Measurements from ENCODE around the gene TMEM108. TPM values are rescaled to one million over a fixed set of nuclear protein-coding genes. Genes with fewer than 3 reads are reported as not detected.
A peak's percentile ranks its signal among the peaks of the same experiment; 100 is the strongest.

The TMEM108 gene
- total and polyA plus RNA-seq, 2 of the 4 experiments (the other 2 are of a cell fraction), result 0.18 to 2.2 TPM

DNA sequence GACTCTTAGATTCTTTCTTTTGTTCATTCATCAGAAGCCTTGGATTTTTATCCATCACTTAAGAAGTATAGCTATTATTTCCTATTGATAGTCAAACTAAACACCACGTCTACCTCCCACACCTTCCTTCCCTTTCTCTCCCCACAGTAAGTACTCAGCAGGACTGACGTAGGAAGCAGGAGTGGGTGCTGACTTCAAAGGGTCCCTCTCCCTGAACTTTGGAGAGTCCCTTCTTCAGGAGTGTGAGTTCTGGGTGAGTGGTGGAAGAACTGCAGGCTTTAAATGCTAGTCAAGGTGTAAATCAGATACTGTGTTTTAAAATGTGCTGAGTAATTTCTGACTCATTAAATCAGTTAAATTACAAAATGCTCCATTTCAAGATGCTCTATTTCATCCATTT, 235.2 kb downstream of the TMEM108 start:
- H3K9ac ChIP-seq (ENCODE audit: low read depth, low read length), result no peak overlapping the region
- H4K91ac ChIP-seq (ENCODE audit: insufficient read depth, low read depth, low read length), result no peak overlapping the region
- H3K9me1 ChIP-seq (ENCODE audit: insufficient read depth, low read length), result no peaks in the 10 kb centered on the region
- no peak overlapping the region for H3K4ac ChIP-seq (ENCODE audit: low read depth, low read length)
- no peak overlapping the region for H4K8ac ChIP-seq (ENCODE audit: low read depth in 2 of 2, low read length in 2 of 2)
- no peak overlapping the region for H2AK9ac ChIP-seq (replicated peaks; ENCODE audit: low read depth, low read length, poor library complexity)
- no peaks in the 10 kb centered on the region for H3K27me3 ChIP-seq (ENCODE audit: control insufficient read depth, insufficient read depth, low read length)
- ATAC-seq (ENCODE audit: low read depth) (no peak), DNase-seq (no peak)
- H3K27ac ChIP-seq (ENCODE audit: insufficient read depth, low read length), result no peak overlapping the region
- dilution Hi-C loops (cut with HindIII; ENCODE audit: low sequenced_read_pairs, unreplicated experiment), result no loop called here
- H2BK5ac ChIP-seq (ENCODE audit: low read depth, low read length, poor library complexity, severe bottlenecking), result peak overlapping the region; percentile 47
- H3K9me3 ChIP-seq (ENCODE audit: control insufficient read depth, insufficient read depth, low read length), result no peaks in the 10 kb centered on the region
- no peaks in the 10 kb centered on the region for H3K79me1 ChIP-seq (ENCODE audit: low read depth in 1 of 2, low read length in 2 of 2)
- TF ChIP-seq RCOR1 (IDR thresholded peaks at IDR 0.05; ENCODE audit: insufficient replicate concordance, low read length) (no peak), CHD1 (IDR thresholded peaks at IDR 0.05; ENCODE audit: low read depth, low read length) (no peak), CEBPB (IDR thresholded peaks at IDR 0.05; ENCODE audit: low read depth, low read length) (no peak), FOS (IDR thresholded peaks at IDR 0.05; ENCODE audit: low read depth, low read length) (no peak), USF2 (IDR thresholded peaks at IDR 0.05; ENCODE audit: low read depth, low read length) (no peak), SMC3 (IDR thresholded peaks at IDR 0.05; ENCODE audit: low read depth, low read length) (no peak), RFX5 (IDR thresholded peaks at IDR 0.05; ENCODE audit: low read depth, low read length) (no peak), POLR2A (IDR thresholded peaks at IDR 0.05; ENCODE audit: low read depth, low read length) (no peak), BHLHE40 (IDR thresholded peaks at IDR 0.05; ENCODE audit: low read depth, low read length) (no peak), MAFK (IDR thresholded peaks at IDR 0.05; ENCODE audit: low read depth, low read length) (no peak), RAD21 (IDR thresholded peaks at IDR 0.05; ENCODE audit: low read length) (no peak), NFE2L2 (IDR thresholded peaks at IDR 0.05; ENCODE audit: low read depth, low read length) (no peak), MXI1 (IDR thresholded peaks at IDR 0.05; ENCODE audit: borderline replicate concordance, low read depth, low read length) (no peak), MAZ (IDR thresholded peaks at IDR 0.05; ENCODE audit: borderline replicate concordance, low read depth, low read length) (no peak)
- TF ChIP-seq, protein P1, sequence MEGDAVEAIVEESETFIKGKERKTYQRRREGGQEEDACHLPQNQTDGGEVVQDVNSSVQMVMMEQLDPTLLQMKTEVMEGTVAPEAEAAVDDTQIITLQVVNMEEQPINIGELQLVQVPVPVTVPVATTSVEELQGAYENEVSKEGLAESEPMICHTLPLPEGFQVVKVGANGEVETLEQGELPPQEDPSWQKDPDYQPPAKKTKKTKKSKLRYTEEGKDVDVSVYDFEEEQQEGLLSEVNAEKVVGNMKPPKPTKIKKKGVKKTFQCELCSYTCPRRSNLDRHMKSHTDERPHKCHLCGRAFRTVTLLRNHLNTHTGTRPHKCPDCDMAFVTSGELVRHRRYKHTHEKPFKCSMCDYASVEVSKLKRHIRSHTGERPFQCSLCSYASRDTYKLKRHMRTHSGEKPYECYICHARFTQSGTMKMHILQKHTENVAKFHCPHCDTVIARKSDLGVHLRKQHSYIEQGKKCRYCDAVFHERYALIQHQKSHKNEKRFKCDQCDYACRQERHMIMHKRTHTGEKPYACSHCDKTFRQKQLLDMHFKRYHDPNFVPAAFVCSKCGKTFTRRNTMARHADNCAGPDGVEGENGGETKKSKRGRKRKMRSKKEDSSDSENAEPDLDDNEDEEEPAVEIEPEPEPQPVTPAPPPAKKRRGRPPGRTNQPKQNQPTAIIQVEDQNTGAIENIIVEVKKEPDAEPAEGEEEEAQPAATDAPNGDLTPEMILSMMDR (conservative IDR thresholded peaks at IDR 0.05; ENCODE audit: low read depth, low read length), result no peak
- TF ChIP-seq, protein P2, sequence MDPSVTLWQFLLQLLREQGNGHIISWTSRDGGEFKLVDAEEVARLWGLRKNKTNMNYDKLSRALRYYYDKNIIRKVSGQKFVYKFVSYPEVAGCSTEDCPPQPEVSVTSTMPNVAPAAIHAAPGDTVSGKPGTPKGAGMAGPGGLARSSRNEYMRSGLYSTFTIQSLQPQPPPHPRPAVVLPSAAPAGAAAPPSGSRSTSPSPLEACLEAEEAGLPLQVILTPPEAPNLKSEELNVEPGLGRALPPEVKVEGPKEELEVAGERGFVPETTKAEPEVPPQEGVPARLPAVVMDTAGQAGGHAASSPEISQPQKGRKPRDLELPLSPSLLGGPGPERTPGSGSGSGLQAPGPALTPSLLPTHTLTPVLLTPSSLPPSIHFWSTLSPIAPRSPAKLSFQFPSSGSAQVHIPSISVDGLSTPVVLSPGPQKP (IDR thresholded peaks at IDR 0.05; ENCODE audit: borderline replicate concordance, low read depth, low read length), result no peak
- no peak overlapping the region for H2BK120ac ChIP-seq (ENCODE audit: low read depth, low read length)
- 100% methylated on average over 1 of the region's 2 CpGs; no CpG with 5 or more reads in 1 of the 2 experiments for WGBS, 2 experiments (ENCODE audit: extremely low coverage in 2 of 2, insufficient read length in 1 of 2)
- H3K23ac ChIP-seq (ENCODE audit: low read depth, low read length), result no peak overlapping the region
- ChIA-PET POLR2A (ENCODE audit: unreplicated experiment) (no interaction called here), CTCF (interaction anchor here (0.6 kb wide), 1 partner anchor 298 kb away, joined by 3 read pairs; no protein-coding TSS in a partner anchor)
- no peak overlapping the region for H3K4me3 ChIP-seq (ENCODE audit: insufficient read depth, low read depth, low read length)
- no peak overlapping the region for H2AK5ac ChIP-seq (ENCODE audit: low read depth, low read length)
- H3K56ac ChIP-seq (ENCODE audit: extremely low read depth, insufficient read depth, low read length), result no peak overlapping the region
- intact Hi-C loops (cut with micrococcal nuclease), result no loop called here
- H3K4me2 ChIP-seq (ENCODE audit: low read depth, low read length), result no peak overlapping the region
- in situ Hi-C loops (cut with MboI; ENCODE audit: low sequenced_read_pairs), result no loop called here
- H3K36me3 ChIP-seq (ENCODE audit: control insufficient read depth, insufficient read depth, low read length), result no peaks in the 10 kb centered on the region
- H3K4me1 ChIP-seq (ENCODE audit: control insufficient read depth, insufficient read depth, low read length), result peaks cover 9% of the 10 kb centered on the region
- no peak overlapping the region for H2BK15ac ChIP-seq (ENCODE audit: low read depth, low read length)
- no peak overlapping the region for H3K14ac ChIP-seq (replicated peaks; ENCODE audit: low read depth, low read length)
- H4K20me1 ChIP-seq (ENCODE audit: insufficient read depth, low read length), result no peaks in the 10 kb centered on the region
- H2BK20ac ChIP-seq (ENCODE audit: low read depth, low read length), result no peak overlapping the region
- no peak overlapping the region for H4K5ac ChIP-seq (ENCODE audit: low read depth, low read length)
- H3K18ac ChIP-seq (ENCODE audit: low read depth, low read length), result no peak overlapping the region
- no peak overlapping the region for H2AFZ ChIP-seq (replicated peaks; ENCODE audit: low read length, poor library complexity)
- BruUV-seq (replicated peaks), result no TSS peak
